Smooth muscle cell (in vitro differentiated cells): ENCODE data around the gene VWA3B. TPM values are rescaled to one million over a fixed set of nuclear protein-coding genes. Genes with fewer than 3 reads are reported as not detected.

ENCODE experiments used
- DNase-seq: peaks from one replicate; lab custom pipeline; 2025; ENCODE audit not compliant: unreplicated experiment; lab: John Stamatoyannopoulos, UW
- H2AFZ ChIP-seq: fragments of 200-600 bp; sonication (generic); 2 replicates; pipeline ENCODE4 v1.6.0; 2016; ENCODE audit warnings: antibody characterized with exemption, low read depth, mild to moderate bottlenecking
- H3F3A ChIP-seq: fragments of 200-600 bp; sonication (generic); 2 replicates; pipeline ENCODE4 v1.6.0; 2017; ENCODE audit warnings: antibody characterized with exemption, low read depth
- H3K27ac ChIP-seq: fragments of 200-600 bp; sonication (generic); 2 replicates; pipeline ENCODE4 v1.5.1; 2016; ENCODE audit warnings: low read depth, mild to moderate bottlenecking
- H3K27me3 ChIP-seq: fragments of 200-600 bp; sonication (generic); 2 replicates; pipeline ENCODE4 v1.6.1; 2016; ENCODE audit warnings: low read depth, mild to moderate bottlenecking
- H3K36me3 ChIP-seq: fragments of 200-600 bp; sonication (generic); 2 replicates; pipeline ENCODE4 v1.5.1; 2016; ENCODE audit warnings: low read depth
- H3K4me1 ChIP-seq: fragments of 200-600 bp; sonication (generic); 2 replicates; pipeline ENCODE4 v1.5.1; 2016; ENCODE audit warnings: low read depth
- H3K4me2 ChIP-seq: fragments of 200-600 bp; sonication (generic); 2 replicates; pipeline ENCODE4 v1.6.0; 2016; ENCODE audit warnings: mild to moderate bottlenecking
- H3K4me3 ChIP-seq: fragments of 200-600 bp; sonication (generic); 2 replicates; pipeline ENCODE4 v1.5.1; 2016; ENCODE audit warnings: mild to moderate bottlenecking
- H3K79me2 ChIP-seq: fragments of 200-600 bp; sonication (generic); 2 replicates; pipeline ENCODE4 v1.6.0; 2016; ENCODE audit warnings: low read depth, mild to moderate bottlenecking
- H3K9ac ChIP-seq: fragments of 200-600 bp; sonication (generic); 2 replicates; pipeline ENCODE4 v1.6.0; 2016; ENCODE audit warnings: low read depth
- H3K9me3 ChIP-seq: fragments of 200-600 bp; sonication (generic); replicated peaks from 2 replicates; pipeline ENCODE4 v1.5.1; 2016; ENCODE audit warnings: low read depth
- H4K20me1 ChIP-seq: fragments of 200-600 bp; sonication (generic); 2 replicates; pipeline ENCODE4 v1.6.0; 2016; ENCODE audit warnings: low read depth
- WGBS: methylation state at CpG from one replicate; pipeline ENCODE4 v1.1.7; 2016; ENCODE audit warnings: low lambda C conversion rate; 5-methylcytosine and 5-hydroxymethylcytosine counted together
- polyA plus RNA-seq: library from polyadenylated mRNA; unstranded; fragments of >200 nt; fragmentation: Nextera tagmentation; extraction: Ambion mirVana; gene quantifications from 2 replicates; pipeline ENCODE4 v1.2.1, GENCODE V29; 2016
- total RNA-seq: library from RNA; depleted of rRNA; stranded (reverse); fragments of >200 nt; gene quantifications from 2 replicates; pipeline ENCODE4 v1.2.3, GENCODE V29; 2014
- TF ChIP-seq, protein P1 (sequence below): fragments of 200-600 bp; sonication (generic); IDR thresholded peaks from 2 replicates; pipeline ENCODE4 v1.5.1; 2017; ENCODE audit warnings: borderline replicate concordance, mild to moderate bottlenecking, antibody characterized with exemption; ENCODE audit not compliant: insufficient read depth, poor library complexity, severe bottlenecking

Gene VWA3B
- total and polyA plus RNA-seq, 2 experiments from 2014 or later, result not detected

DNA sequence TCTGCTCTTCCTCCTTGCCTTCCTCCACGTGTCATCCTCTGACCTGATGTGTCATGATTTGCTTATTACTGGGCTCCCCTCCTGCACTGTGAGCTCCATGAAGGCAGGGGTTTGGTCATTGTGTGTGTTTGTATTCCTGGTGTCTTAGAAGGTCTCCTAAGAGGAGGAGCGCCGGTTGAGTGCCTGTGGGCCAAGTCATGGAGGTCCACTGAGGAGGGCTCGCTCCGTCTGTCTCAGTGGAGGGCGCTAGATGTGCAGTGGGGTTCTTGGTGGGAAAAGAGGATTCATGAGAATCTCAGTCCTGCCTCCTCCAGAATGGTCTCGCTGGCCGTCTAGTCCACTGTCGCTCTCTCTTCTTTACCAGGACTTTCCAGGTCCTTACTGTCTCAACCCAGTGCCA lies 100.2 kb downstream of the VWA3B start:
- TF ChIP-seq, protein P1, sequence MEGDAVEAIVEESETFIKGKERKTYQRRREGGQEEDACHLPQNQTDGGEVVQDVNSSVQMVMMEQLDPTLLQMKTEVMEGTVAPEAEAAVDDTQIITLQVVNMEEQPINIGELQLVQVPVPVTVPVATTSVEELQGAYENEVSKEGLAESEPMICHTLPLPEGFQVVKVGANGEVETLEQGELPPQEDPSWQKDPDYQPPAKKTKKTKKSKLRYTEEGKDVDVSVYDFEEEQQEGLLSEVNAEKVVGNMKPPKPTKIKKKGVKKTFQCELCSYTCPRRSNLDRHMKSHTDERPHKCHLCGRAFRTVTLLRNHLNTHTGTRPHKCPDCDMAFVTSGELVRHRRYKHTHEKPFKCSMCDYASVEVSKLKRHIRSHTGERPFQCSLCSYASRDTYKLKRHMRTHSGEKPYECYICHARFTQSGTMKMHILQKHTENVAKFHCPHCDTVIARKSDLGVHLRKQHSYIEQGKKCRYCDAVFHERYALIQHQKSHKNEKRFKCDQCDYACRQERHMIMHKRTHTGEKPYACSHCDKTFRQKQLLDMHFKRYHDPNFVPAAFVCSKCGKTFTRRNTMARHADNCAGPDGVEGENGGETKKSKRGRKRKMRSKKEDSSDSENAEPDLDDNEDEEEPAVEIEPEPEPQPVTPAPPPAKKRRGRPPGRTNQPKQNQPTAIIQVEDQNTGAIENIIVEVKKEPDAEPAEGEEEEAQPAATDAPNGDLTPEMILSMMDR, result no peak
- H4K20me1 ChIP-seq, result no peaks in the 10 kb centered on the region
- H3K4me1 ChIP-seq, result no peaks in the 10 kb centered on the region
- H3K79me2 ChIP-seq, result no peaks in the 10 kb centered on the region
- H3K9me3 ChIP-seq, result no peaks in the 10 kb centered on the region
- H3K27ac ChIP-seq, result no peak overlapping the region
- H2AFZ ChIP-seq, result no peak overlapping the region
- no peak overlapping the region for H3K4me3 ChIP-seq
- H3F3A ChIP-seq, result no peaks in the 10 kb centered on the region
- H3K9ac ChIP-seq, result no peak overlapping the region
- 95% methylated on average over 9 of the region's 9 CpGs for WGBS
- no peaks in the 10 kb centered on the region for H3K36me3 ChIP-seq
- H3K4me2 ChIP-seq, result no peak overlapping the region
- H3K27me3 ChIP-seq, result peaks cover 3% of the 10 kb centered on the region
- no peak for DNase-seq

DNA sequence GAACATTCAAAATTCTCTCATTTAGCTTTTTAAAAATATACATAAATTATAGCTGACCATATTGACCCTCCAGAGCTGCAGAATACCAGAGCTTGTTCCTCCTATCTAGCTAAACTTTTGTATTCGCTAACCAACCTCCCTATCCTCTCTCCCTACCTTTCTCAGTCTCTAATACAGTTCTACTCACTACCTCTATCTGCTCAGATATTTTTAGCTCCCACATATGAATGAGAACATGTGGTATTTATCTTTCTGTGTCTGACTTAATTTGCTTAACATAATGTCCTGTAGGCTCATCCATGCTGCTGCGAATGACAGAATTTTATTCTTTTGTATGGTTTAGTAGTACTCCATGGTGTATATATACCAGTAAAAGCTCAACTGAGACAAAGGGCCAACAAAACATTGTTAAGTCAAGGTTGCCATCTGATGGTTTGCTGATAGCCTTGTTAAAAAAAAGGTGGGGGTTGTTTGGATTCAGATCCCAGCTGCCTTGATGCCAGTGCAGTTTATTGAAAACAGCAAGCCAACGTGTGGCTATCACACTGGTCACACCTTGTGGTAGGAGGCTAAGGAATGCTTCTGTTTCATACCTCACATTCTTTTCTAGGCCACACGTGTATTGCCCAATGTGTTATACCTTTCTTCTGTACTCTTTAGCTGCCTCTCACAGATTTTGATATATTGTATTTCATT lies 101.5 kb downstream of the VWA3B start:
- Histone ChIP-seq H3K9me3 (no peaks in the 10 kb centered on the region), H3K9ac (no peak overlapping the region), H3K27ac (no peak overlapping the region), H3K4me3 (no peak overlapping the region), H3F3A (no peaks in the 10 kb centered on the region), H3K36me3 (no peaks in the 10 kb centered on the region), H2AFZ (no peak overlapping the region), H3K79me2 (no peaks in the 10 kb centered on the region), H3K27me3 (peaks cover 3% of the 10 kb centered on the region), H3K4me2 (no peak overlapping the region), H3K4me1 (no peaks in the 10 kb centered on the region), H4K20me1 (no peaks in the 10 kb centered on the region)
- whole genome bisulfite sequencing, result 75% methylated on average over 4 of the region's 4 CpGs
- TF ChIP-seq, protein P1, result no peak
- no peak for DNase-seq

DNA sequence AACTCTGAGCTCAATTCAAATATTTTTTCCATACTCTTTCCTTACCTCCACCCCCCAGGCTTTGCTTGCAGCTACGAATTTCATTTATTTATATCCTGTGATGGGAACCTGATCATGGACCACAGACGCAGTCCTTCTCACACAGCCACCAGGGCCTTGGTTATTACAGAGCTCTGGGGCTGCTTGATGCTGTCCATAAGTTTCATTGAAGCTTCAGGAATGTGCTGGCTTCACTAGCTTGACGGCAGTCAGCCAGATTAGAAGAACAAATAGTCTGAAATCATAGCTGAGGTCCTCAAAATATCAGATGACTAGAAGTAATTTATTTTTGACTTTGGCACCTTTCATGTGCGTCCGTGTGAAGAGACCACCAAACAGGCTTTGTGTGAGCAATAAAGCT lies 104.9 kb downstream of the VWA3B start:
- no peak overlapping the region for H3K9ac ChIP-seq
- TF ChIP-seq, protein P1, result no peak
- H2AFZ ChIP-seq, result no peak overlapping the region
- H3K4me2 ChIP-seq, result no peak overlapping the region
- H3K27ac ChIP-seq, result no peak overlapping the region
- H3F3A ChIP-seq, result no peaks in the 10 kb centered on the region
- no peaks in the 10 kb centered on the region for H3K27me3 ChIP-seq
- WGBS, result 65% methylated on average over 5 of the region's 5 CpGs
- H3K36me3 ChIP-seq, result no peaks in the 10 kb centered on the region
- no peaks in the 10 kb centered on the region for H3K9me3 ChIP-seq
- no peaks in the 10 kb centered on the region for H3K79me2 ChIP-seq
- H3K4me3 ChIP-seq, result no peak overlapping the region
- H3K4me1 ChIP-seq, result no peaks in the 10 kb centered on the region
- no peak for DNase-seq
- no peaks in the 10 kb centered on the region for H4K20me1 ChIP-seq

DNA sequence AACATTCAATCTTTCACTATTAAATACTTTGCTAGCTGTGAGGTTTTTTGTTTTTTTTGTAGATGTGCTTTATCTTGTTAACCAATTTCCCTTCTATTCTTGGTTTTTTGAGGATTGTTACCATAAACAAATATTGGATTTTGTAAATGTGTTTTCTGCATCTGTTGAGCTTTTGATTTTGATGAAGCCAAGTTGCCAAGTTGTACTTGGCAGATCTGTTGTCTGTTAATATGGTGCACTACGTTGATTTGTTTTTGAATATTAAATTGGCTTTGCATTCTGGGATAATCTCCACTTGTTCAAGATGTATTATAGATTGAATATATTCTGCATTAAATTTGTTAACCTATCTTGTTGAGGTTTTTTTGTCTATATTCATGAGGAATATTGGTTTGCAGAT lies 114.6 kb downstream of the VWA3B start:
- TF ChIP-seq, protein P1, result no peak
- Histone ChIP-seq H3K36me3 (no peaks in the 10 kb centered on the region), H3K4me3 (no peak overlapping the region), H2AFZ (no peak overlapping the region), H3K9me3 (no peaks in the 10 kb centered on the region), H3K4me2 (no peak overlapping the region), H3F3A (no peaks in the 10 kb centered on the region), H3K4me1 (no peaks in the 10 kb centered on the region), H3K27ac (no peak overlapping the region), H3K27me3 (no peaks in the 10 kb centered on the region), H3K9ac (no peak overlapping the region), H3K79me2 (no peaks in the 10 kb centered on the region), H4K20me1 (no peaks in the 10 kb centered on the region)
- DNase-seq, result no peak
- 84% methylated on average over 1 of the region's 1 CpG for WGBS
